PFSK-1 (cell line): ENCODE measurements around the gene THSD4.

ENCODE experiments used
- POLR2AphosphoS5 ChIP-seq: IDR thresholded peaks from 2 replicates; pipeline ENCODE4 v1.6.1; 2012; ENCODE audit warnings: low read depth, mild to moderate bottlenecking, control low read depth, low read length, moderate library complexity
- TF ChIP-seq, protein P1 (sequence below), 2 experiments: IDR thresholded peaks; 2 replicates each; pipeline versions ENCODE4 v1.6.1 to v1.8.0; 2011 to 2012; ENCODE audit warnings: low read depth in 2 of 2, low read length in 2 of 2, control low read depth in 1 of 2, inconsistent platforms in 1 of 2, mild to moderate bottlenecking in 1 of 2, moderate library complexity in 1 of 2; ENCODE audit not compliant: insufficient read depth in 1 of 2

DNA sequence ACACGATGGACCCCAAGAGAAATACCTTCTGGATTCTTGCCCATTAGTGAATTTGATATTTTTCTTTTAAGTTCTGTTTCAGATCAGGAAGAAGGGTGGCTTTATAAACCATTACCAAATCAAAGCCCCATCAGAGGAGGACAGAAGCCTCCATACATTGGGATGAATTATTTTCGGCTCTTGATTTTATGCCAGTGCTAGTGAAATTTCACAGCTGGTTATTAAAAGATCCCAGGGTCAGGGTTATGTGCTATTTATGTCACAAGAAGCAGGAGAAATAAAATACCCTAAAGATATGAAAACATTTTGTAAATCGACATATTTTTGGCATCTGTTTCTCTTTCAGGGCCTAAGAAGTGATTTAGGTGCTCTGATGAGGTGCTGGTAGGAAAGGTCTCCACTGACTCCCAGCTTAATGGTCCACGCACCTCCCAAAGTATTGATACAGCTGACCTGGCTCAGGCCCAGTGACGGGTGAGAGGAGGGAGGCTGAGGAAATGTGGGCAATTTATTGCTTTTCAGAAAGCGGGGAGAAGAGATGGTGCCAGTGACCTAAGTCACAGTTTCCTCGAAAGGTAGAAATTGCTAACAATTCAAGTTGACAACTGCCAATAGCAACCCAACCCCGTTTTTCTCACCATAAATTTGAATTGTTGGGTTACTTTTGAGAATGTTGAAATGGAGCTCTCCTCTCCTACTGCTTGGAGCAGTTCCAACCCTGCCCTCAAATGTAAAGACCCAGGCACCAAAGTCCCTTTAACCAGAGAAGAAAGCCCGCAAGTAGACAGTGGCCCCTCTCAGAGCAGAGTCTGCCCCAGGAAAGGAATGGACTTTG is 379.5 kb downstream of the THSD4 start:
- TF ChIP-seq, protein P1, sequence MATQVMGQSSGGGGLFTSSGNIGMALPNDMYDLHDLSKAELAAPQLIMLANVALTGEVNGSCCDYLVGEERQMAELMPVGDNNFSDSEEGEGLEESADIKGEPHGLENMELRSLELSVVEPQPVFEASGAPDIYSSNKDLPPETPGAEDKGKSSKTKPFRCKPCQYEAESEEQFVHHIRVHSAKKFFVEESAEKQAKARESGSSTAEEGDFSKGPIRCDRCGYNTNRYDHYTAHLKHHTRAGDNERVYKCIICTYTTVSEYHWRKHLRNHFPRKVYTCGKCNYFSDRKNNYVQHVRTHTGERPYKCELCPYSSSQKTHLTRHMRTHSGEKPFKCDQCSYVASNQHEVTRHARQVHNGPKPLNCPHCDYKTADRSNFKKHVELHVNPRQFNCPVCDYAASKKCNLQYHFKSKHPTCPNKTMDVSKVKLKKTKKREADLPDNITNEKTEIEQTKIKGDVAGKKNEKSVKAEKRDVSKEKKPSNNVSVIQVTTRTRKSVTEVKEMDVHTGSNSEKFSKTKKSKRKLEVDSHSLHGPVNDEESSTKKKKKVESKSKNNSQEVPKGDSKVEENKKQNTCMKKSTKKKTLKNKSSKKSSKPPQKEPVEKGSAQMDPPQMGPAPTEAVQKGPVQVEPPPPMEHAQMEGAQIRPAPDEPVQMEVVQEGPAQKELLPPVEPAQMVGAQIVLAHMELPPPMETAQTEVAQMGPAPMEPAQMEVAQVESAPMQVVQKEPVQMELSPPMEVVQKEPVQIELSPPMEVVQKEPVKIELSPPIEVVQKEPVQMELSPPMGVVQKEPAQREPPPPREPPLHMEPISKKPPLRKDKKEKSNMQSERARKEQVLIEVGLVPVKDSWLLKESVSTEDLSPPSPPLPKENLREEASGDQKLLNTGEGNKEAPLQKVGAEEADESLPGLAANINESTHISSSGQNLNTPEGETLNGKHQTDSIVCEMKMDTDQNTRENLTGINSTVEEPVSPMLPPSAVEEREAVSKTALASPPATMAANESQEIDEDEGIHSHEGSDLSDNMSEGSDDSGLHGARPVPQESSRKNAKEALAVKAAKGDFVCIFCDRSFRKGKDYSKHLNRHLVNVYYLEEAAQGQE (IDR thresholded peaks at IDR 0.05; ENCODE audit: insufficient read depth in 1 of 2, low read depth in 2 of 2, low read length in 2 of 2) = no peak
- no peak for TF ChIP-seq POLR2AphosphoS5
